Sigmoid colon (tissue), 7 donors: Measurements from ENCODE around the gene CAT. TPM values are rescaled to one million over a fixed set of nuclear protein-coding genes. Genes with fewer than 3 reads are reported as not detected.

Experiments used
- DNase-seq: peaks from one replicate; pipeline ENCODE4 v3.0.0-alpha.2; 2019
- H3K27ac ChIP-seq, 4 donors: fragments of 200-600 bp; sonication (generic); one replicate each; pipeline ENCODE4 v1.5.1; 2016 to 2019; ENCODE audit warnings: mild to moderate bottlenecking in 1 of 4
- H3K27me3 ChIP-seq, 3 donors: fragments of 200-600 bp; sonication (generic); one replicate each; pipeline ENCODE4 v1.5.1; 2019; ENCODE audit warnings: mild to moderate bottlenecking in 1 of 3
- H3K36me3 ChIP-seq, 4 donors: fragments of 200-600 bp; sonication (generic); one replicate each; pipeline ENCODE4 v1.5.1; 2016 to 2019
- H3K4me1 ChIP-seq, 4 donors: fragments of 200-600 bp; sonication (generic); one replicate each; pipeline ENCODE4 v1.5.1; 2017 to 2019
- H3K4me3 ChIP-seq, 4 donors: fragments of 200-600 bp; sonication (generic); one replicate each; pipeline ENCODE4 v1.5.1; 2017 to 2019; ENCODE audit warnings: mild to moderate bottlenecking in 2 of 4, moderate library complexity in 1 of 4
- H3K9me3 ChIP-seq, 4 donors: fragments of 200-600 bp in 3 of 4; sonication (generic) in 3 of 4; one replicate each; pipeline versions ENCODE4 v1.5.1 to v1.6.1; 2013 to 2019
- EP300 ChIP-seq, 4 donors: sonication (generic); formaldehyde crosslinking; IDR thresholded peaks; one replicate each; pipeline ENCODE4 v1.6.1; 2017; ENCODE audit warnings: antibody characterized with exemption in 4 of 4
- POLR2A ChIP-seq, 2 donors: fragments of 450-650 bp; IDR thresholded peaks; one replicate each; pipeline ENCODE4 v1.6.1; 2016; ENCODE audit warnings: antibody characterized with exemption in 2 of 2, mild to moderate bottlenecking in 2 of 2, moderate library complexity in 2 of 2
- POLR2AphosphoS5 ChIP-seq, 4 donors: sonication (generic); formaldehyde crosslinking; IDR thresholded peaks; one replicate each; pipeline ENCODE4 v1.6.1; 2017; ENCODE audit warnings: antibody characterized with exemption in 4 of 4
- whole genome bisulfite sequencing, 2 donors: extraction: QIAGEN DNeasy Blood & Tissue Kit; methylation state at CpG; one replicate each; pipeline ENCODE4 v1.1.7; 2013; 5-methylcytosine and 5-hydroxymethylcytosine counted together
- intact Hi-C: fragments of 100-400 bp; cut with DNase I; formaldehyde crosslinking; loops from one replicate; pipeline ENCODE4 v1.15.1; 2023
- polyA plus RNA-seq, 3 donors: library from polyadenylated mRNA; stranded (reverse); fragments of 200-250 nt; gene quantifications; one replicate each; pipeline ENCODE4 v1.2.3, GENCODE V29; 2013
- total RNA-seq, 4 donors: library from RNA; depleted of rRNA; stranded (reverse); fragments of >200 nt; gene quantifications; one replicate each; pipeline ENCODE4 v1.1.0, GENCODE V29; 2016
- TF ChIP-seq, protein P1 (sequence below), 4 experiments: fragments of 450-650 bp in 3 of 4; fragments of 200-600 bp in 1 of 4; IDR thresholded peaks; one replicate each; pipeline ENCODE4 v1.5.1; 2016 to 2019; ENCODE audit warnings: antibody characterized with exemption in 4 of 4, mild to moderate bottlenecking in 3 of 4, moderate library complexity in 2 of 4
- donor health status: healthy with polysubstance abuse.
- donor health status: Bipolar disorder and iron deficiency.
- donor health status: healthy.

Gene CAT
- total and polyA plus RNA-seq, 7 donors = 64.1 to 164 (median 87.5) TPM

DNA sequence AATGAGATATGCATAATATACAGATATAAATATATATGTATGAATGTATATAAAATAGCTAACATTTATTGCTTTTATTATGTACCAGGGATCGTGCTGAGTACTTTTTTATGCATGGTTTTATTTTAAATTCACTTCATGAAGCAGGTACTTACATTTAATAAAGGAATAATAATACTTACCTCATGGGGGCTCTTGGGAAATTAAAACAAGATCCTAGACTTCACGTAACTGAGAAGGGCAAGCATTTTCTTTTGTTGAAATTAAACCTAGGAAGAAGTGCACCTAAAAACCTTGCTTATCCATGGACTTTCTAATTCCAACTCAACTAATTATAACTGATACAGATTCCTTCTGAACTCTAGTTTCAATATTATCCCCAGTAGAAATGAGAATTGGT lies 40.9 kb upstream of the CAT start:
- no peaks in the 10 kb centered on the region for H3K36me3 ChIP-seq
- H3K4me1 ChIP-seq = peaks cover 0 to 5% (median 0%) of the 10 kb centered on the region in 4 donors
- H3K9me3 ChIP-seq = peaks cover 0 to under 1% (median 0%) of the 10 kb centered on the region in 4 donors
- DNase-seq = no peak
- H3K27ac ChIP-seq = no peak overlapping the region
- no peak overlapping the region for H3K4me3 ChIP-seq
- intact Hi-C loops = no loop called here
- TF ChIP-seq, protein P1, sequence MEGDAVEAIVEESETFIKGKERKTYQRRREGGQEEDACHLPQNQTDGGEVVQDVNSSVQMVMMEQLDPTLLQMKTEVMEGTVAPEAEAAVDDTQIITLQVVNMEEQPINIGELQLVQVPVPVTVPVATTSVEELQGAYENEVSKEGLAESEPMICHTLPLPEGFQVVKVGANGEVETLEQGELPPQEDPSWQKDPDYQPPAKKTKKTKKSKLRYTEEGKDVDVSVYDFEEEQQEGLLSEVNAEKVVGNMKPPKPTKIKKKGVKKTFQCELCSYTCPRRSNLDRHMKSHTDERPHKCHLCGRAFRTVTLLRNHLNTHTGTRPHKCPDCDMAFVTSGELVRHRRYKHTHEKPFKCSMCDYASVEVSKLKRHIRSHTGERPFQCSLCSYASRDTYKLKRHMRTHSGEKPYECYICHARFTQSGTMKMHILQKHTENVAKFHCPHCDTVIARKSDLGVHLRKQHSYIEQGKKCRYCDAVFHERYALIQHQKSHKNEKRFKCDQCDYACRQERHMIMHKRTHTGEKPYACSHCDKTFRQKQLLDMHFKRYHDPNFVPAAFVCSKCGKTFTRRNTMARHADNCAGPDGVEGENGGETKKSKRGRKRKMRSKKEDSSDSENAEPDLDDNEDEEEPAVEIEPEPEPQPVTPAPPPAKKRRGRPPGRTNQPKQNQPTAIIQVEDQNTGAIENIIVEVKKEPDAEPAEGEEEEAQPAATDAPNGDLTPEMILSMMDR (IDR thresholded peaks at IDR 0.05) = no peak
- TF ChIP-seq POLR2AphosphoS5 (IDR thresholded peaks at IDR 0.05) = no peak
- no peak for TF ChIP-seq POLR2A (IDR thresholded peaks at IDR 0.05)
- no peak for TF ChIP-seq EP300 (IDR thresholded peaks at IDR 0.05)
- no peaks in the 10 kb centered on the region for H3K27me3 ChIP-seq
- 74 to 76% methylated on average over 2 of the region's 2 CpGs for WGBS, 2 donors

DNA sequence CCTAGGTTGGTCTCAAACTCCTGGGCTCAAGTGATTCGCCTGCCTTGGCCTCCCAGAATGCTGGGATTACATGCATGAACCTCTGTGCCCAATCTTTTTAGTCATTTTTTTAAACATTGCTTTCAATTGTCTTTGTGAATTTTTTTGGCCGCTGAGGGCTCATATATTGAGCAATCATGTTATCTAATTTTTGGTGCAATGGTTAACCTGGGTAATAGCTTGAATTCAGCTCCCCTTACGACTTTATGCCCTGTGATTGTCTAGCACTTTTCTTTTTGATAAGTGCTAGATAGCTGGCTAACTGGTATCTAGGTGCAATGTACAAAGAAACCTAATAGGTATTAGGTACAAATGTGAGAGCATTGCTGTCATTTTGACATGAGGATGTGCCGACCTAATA lies 35.3 kb upstream of the CAT start:
- no peak for DNase-seq
- WGBS, 2 donors = 43 to 73% methylated on average over 4 of the region's 4 CpGs
- H3K9me3 ChIP-seq = no peaks in the 10 kb centered on the region
- intact Hi-C loops = no loop called here
- no peaks in the 10 kb centered on the region for H3K4me1 ChIP-seq
- no peak overlapping the region for H3K4me3 ChIP-seq
- no peaks in the 10 kb centered on the region for H3K36me3 ChIP-seq
- no peak overlapping the region for H3K27ac ChIP-seq
- H3K27me3 ChIP-seq = peaks cover 0 to 6% (median 0%) of the 10 kb centered on the region in 3 donors
- TF ChIP-seq, protein P1 (IDR thresholded peaks at IDR 0.05) = no peak
- TF ChIP-seq POLR2A (IDR thresholded peaks at IDR 0.05) (no peak), POLR2AphosphoS5 (IDR thresholded peaks at IDR 0.05) (no peak), EP300 (IDR thresholded peaks at IDR 0.05) (no peak)

DNA sequence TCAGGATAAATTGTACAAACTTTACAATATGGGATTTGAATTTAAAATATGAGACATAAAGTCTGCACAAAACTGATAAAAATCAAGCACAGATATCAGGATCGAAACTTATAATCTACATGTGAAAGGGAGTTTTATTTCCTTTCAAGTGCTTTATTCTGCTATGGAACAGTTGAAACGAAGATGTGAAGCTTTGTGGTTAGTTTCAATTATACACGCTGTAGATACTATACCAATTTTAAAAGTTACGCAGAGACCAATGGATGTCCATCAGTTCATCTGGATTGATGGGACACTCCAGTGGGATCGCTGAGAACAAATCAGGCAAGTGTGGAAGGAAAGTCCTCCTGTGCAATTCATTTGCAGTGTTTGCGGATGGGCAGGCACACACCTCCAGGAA lies 34.5 kb upstream of the CAT start:
- Histone ChIP-seq H3K4me1 (no peaks in the 10 kb centered on the region), H3K4me3 (no peak overlapping the region), H3K36me3 (no peaks in the 10 kb centered on the region), H3K27ac (no peak overlapping the region), H3K27me3 (peaks cover 0 to 6% (median 0%) of the 10 kb centered on the region in 3 donors), H3K9me3 (no peaks in the 10 kb centered on the region)
- no peak for TF ChIP-seq POLR2A (IDR thresholded peaks at IDR 0.05)
- TF ChIP-seq POLR2AphosphoS5 (IDR thresholded peaks at IDR 0.05) = no peak
- TF ChIP-seq, protein P1 (IDR thresholded peaks at IDR 0.05) = no peak
- no peak for TF ChIP-seq EP300 (IDR thresholded peaks at IDR 0.05)
- intact Hi-C loops = no loop called here
- no peak for DNase-seq
- WGBS, 2 donors = 87 to 88% methylated on average over 6 of the region's 6 CpGs

DNA sequence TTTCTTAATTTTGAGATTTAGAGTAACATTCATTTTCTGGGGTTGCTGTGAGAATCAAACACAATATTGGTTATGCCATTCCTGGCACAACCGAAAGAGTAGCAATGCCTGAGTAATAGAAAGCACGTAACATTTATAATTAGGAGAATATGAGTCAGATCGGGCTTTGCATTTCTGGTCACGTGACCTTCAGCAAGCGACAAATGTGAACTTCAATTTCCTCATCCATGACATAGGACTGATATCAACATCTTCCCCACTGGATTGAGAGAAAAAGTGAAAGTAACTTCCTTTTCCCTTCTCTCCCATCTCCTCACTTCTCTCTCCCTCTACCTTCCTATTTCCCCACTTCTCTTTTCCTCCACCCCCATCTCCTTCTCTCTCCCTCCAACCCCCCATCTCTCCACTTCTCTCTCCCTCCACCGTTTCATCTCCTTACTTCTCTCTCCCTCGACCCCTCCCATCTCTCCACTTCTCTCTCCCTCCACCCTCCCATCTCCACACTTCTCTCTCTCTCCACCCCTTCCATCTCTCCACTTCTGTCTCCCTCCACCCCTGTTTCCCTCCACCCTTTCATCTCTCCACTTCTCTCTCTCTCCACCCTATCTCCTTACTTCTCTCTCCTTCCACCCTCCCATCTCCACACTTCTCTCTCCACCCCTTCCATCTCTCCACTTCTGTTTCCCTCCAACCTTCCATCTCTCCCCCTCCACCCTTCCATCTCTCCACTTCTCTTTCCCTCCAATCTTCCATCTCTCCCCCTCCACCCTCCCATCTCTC lies 33.5 kb upstream of the CAT start:
- no peak for DNase-seq
- no peaks in the 10 kb centered on the region for H3K9me3 ChIP-seq
- peaks cover 0 to 6% (median 0%) of the 10 kb centered on the region in 3 donors for H3K27me3 ChIP-seq
- H3K4me3 ChIP-seq = no peak overlapping the region
- H3K27ac ChIP-seq = no peak overlapping the region
- TF ChIP-seq EP300 (IDR thresholded peaks at IDR 0.05) (no peak), POLR2AphosphoS5 (IDR thresholded peaks at IDR 0.05) (no peak), POLR2A (IDR thresholded peaks at IDR 0.05) (no peak)
- TF ChIP-seq, protein P1 (IDR thresholded peaks at IDR 0.05) = no peak
- intact Hi-C loops = no loop called here
- no peaks in the 10 kb centered on the region for H3K4me1 ChIP-seq
- H3K36me3 ChIP-seq = no peaks in the 10 kb centered on the region
- WGBS, 2 donors = 46 to 56% methylated on average over 6 of the region's 7 CpGs
